ENCODE data around the gene LTB.

The LTB gene

DNA sequence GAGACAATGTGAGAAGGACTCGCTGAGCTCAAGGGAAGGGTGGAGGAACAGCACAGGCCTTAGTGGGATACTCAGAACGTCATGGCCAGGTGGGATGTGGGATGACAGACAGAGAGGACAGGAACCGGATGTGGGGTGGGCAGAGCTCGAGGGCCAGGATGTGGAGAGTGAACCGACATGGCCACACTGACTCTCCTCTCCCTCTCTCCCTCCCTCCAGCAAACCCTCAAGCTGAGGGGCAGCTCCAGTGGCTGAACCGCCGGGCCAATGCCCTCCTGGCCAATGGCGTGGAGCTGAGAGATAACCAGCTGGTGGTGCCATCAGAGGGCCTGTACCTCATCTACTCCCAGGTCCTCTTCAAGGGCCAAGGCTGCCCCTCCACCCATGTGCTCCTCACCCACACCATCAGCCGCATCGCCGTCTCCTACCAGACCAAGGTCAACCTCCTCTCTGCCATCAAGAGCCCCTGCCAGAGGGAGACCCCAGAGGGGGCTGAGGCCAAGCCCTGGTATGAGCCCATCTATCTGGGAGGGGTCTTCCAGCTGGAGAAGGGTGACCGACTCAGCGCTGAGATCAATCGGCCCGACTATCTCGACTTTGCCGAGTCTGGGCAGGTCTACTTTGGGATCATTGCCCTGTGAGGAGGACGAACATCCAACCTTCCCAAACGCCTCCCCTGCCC, 5.2 kb downstream of the LTB start:
- no peak for DNase-seq (ENCODE audit: low read depth)

DNA sequence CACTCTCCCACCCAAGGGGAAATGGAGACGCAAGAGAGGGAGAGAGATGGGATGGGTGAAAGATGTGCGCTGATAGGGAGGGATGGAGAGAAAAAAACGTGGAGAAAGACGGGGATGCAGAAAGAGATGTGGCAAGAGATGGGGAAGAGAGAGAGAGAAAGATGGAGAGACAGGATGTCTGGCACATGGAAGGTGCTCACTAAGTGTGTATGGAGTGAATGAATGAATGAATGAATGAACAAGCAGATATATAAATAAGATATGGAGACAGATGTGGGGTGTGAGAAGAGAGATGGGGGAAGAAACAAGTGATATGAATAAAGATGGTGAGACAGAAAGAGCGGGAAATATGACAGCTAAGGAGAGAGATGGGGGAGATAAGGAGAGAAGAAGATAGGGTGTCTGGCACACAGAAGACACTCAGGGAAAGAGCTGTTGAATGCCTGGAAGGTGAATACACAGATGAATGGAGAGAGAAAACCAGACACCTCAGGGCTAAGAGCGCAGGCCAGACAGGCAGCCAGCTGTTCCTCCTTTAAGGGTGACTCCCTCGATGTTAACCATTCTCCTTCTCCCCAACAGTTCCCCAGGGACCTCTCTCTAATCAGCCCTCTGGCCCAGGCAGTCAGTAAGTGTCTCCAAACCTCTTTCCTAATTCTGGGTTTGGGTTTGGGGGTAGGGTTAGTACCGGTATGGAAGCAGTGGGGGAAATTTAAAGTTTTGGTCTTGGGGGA, 6.1 kb downstream of the LTB start:
- DNase-seq (ENCODE audit: low read depth): no peak

DNA sequence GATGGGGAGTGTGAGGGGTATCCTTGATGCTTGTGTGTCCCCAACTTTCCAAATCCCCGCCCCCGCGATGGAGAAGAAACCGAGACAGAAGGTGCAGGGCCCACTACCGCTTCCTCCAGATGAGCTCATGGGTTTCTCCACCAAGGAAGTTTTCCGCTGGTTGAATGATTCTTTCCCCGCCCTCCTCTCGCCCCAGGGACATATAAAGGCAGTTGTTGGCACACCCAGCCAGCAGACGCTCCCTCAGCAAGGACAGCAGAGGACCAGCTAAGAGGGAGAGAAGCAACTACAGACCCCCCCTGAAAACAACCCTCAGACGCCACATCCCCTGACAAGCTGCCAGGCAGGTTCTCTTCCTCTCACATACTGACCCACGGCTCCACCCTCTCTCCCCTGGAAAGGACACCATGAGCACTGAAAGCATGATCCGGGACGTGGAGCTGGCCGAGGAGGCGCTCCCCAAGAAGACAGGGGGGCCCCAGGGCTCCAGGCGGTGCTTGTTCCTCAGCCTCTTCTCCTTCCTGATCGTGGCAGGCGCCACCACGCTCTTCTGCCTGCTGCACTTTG, 6.8 kb downstream of the LTB start, which contains the start of gene TNF:
Gene TNF, plus strand, starts transcription at position 231 of the 567 bp plus-strand sequence. Its CDS starts 177 bp downstream, at position 408.
- peak; percentile 71 for DNase-seq (ENCODE audit: low read depth)

DNA sequence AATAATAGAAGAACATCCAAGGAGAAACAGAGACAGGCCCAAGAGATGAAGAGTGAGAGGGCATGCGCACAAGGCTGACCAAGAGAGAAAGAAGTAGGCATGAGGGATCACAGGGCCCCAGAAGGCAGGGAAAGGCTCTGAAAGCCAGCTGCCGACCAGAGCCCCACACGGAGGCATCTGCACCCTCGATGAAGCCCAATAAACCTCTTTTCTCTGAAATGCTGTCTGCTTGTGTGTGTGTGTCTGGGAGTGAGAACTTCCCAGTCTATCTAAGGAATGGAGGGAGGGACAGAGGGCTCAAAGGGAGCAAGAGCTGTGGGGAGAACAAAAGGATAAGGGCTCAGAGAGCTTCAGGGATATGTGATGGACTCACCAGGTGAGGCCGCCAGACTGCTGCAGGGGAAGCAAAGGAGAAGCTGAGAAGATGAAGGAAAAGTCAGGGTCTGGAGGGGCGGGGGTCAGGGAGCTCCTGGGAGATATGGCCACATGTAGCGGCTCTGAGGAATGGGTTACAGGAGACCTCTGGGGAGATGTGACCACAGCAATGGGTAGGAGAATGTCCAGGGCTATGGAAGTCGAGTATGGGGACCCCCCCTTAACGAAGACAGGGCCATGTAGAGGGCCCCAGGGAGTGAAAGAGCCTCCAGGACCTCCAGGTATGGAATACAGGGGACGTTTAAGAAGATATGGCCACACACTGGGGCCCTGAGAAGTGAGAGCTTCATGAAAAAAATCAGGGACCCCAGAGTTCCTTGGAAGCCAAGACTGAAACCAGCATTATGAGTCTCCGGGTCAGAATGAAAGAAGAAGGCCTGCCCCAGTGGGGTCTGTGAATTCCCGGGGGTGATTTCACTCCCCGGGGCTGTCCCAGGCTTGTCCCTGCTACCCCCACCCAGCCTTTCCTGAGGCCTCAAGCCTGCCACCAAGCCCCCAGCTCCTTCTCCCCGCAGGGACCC, 7.8 kb downstream of the LTB start:
- DNase-seq (ENCODE audit: low read depth): no peak

DNA sequence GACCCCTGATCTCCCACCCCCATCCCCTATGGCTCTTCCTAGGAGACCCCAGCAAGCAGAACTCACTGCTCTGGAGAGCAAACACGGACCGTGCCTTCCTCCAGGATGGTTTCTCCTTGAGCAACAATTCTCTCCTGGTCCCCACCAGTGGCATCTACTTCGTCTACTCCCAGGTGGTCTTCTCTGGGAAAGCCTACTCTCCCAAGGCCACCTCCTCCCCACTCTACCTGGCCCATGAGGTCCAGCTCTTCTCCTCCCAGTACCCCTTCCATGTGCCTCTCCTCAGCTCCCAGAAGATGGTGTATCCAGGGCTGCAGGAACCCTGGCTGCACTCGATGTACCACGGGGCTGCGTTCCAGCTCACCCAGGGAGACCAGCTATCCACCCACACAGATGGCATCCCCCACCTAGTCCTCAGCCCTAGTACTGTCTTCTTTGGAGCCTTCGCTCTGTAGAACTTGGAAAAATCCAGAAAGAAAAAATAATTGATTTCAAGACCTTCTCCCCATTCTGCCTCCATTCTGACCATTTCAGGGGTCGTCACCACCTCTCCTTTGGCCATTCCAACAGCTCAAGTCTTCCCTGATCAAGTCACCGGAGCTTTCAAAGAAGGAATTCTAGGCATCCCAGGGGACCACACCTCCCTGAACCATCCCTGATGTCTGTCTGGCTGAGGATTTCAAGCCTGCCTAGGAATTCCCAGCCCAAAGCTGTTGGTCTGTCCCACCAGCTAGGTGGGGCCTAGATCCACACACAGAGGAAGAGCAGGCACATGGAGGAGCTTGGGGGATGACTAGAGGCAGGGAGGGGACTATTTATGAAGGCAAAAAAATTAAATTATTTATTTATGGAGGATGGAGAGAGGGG, 8.8 kb downstream of the LTB start:
- no peak for DNase-seq (ENCODE audit: low read depth)

DNA sequence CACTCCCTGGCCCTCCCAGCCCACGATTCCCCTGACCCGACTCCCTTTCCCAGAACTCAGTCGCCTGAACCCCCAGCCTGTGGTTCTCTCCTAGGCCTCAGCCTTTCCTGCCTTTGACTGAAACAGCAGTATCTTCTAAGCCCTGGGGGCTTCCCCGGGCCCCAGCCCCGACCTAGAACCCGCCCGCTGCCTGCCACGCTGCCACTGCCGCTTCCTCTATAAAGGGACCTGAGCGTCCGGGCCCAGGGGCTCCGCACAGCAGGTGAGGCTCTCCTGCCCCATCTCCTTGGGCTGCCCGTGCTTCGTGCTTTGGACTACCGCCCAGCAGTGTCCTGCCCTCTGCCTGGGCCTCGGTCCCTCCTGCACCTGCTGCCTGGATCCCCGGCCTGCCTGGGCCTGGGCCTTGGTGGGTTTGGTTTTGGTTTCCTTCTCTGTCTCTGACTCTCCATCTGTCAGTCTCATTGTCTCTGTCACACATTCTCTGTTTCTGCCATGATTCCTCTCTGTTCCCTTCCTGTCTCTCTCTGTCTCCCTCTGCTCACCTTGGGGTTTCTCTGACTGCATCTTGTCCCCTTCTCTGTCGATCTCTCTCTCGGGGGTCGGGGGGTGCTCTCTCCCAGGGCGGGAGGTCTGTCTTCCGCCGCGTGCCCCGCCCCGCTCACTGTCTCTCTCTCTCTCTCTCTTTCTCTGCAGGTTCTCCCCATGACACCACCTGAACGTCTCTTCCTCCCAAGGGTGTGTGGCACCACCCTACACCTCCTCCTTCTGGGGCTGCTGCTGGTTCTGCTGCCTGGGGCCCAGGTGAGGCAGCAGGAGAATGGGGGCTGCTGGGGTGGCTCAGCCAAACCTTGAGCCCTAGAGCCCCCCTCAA, 9.9 kb downstream of the LTB start, which contains the start of gene LTA:
Gene LTA, plus strand, starts transcription at position 249 of the 871 bp plus-strand sequence. Its CDS starts 454 bp downstream, at position 703.
- peak; percentile 64 for DNase-seq (ENCODE audit: low read depth)

DNA sequence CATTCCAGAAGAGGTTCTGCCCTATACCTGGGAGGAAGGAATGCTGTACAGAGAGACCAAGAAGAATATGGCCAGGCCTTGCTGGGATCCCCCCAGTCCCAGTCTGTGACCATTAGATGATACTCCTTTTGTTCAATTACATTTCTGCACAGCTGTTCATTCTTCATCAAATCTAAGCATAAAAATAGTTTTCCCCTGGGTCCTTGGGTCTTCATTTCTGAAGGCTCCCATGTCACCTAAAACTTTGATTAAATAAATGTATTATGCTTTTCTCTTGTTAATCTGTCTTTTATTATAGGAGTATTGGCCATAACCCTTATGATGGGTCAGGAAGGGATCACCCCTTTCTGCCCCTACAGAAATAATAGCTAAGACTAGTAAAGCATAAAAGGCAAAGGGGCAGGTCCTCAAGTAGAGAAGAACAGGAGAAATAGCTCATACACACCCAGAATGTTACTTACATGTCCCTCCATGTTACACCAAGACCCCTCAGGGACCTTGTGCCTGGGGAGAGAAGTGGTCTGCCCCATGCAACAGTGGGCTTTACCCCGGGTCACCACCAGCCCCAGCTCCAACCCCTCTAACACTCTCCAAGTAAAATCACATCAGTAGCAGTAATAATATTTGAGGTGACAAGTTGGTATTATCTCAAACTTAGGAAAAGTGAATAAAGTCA, 12.2 kb downstream of the LTB start:
- DNase-seq (ENCODE audit: low read depth): no peak

DNA sequence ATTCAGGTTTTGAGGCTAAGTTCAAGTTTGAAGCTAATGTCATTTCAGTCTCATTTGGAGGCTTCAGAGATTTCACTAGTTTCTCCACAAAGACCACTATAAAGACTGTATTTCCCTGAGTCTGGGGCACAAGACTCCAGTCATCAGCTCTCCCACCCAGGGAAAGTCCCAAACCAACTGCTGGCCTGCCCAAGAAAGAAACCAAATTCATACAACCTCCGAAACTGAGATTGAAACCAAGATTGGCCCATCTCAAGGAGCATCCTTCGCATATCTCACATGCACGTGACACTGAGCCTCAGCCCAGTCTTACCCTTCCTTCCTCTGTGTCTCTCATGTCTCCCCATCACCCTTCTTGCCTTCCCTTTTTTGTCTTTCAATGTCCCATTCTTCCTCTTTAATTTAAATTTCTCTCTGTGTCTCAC, 13.7 kb downstream of the LTB start:
- DNase-seq (ENCODE audit: low read depth): peak; percentile 59

DNA sequence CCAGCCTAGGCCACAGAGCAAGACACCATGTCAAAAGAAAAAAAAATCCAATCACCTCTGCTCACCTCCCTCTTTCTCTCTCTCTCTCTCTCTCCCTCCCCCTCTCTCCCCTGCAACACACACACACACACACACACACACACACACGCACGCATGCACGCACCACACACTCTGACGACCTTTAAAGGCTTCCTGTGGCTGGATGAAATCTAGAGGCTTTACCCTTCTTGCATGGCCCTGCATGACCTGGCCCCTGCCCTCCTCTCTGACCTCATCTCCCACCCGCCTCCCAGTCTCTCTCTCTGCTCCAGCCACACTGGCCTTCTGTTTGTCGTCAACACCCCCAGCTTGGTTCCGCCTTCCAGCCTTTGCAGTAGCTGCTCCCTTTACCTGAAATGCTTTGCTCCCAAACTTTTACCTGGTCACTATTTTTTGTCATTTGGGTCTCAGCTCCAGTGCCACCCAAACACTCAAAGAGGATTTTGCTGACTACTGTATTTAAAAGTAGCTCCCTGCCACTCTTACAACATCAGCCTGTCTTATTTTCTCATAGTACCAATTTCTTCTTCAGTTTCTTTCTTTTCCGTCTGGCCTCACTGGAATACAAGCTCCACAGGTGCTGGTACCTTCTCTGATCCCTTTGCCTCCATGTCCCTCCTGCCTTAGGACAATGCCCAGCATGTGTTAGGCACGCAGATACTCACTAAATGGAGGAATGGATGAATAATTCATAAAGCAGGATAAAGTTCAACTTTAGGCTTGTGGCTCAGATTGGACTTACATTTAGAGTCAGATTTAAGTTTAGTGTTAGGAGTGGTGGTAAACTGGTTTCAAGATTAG, 14.5 kb downstream of the LTB start:
- no peak for DNase-seq (ENCODE audit: low read depth)

DNA sequence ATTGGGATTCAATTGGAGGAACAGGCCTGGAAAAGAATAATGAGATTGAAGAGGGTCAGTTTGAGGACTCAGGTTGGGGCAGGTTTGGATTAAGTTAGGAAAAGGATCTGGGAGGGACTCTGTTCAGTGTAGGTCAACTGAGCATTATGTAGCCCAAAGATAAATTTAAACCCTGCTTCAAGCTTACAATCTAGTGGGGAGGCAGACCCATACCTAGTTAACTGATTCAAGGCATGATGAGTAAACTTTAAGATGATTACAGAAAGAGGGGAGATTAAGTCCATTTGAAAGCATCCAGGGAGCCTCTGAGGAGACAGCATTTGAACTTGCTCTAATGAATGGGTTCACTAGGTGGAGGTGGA, 21.5 kb downstream of the LTB start:
- DNase-seq (ENCODE audit: low read depth): no peak

DNA sequence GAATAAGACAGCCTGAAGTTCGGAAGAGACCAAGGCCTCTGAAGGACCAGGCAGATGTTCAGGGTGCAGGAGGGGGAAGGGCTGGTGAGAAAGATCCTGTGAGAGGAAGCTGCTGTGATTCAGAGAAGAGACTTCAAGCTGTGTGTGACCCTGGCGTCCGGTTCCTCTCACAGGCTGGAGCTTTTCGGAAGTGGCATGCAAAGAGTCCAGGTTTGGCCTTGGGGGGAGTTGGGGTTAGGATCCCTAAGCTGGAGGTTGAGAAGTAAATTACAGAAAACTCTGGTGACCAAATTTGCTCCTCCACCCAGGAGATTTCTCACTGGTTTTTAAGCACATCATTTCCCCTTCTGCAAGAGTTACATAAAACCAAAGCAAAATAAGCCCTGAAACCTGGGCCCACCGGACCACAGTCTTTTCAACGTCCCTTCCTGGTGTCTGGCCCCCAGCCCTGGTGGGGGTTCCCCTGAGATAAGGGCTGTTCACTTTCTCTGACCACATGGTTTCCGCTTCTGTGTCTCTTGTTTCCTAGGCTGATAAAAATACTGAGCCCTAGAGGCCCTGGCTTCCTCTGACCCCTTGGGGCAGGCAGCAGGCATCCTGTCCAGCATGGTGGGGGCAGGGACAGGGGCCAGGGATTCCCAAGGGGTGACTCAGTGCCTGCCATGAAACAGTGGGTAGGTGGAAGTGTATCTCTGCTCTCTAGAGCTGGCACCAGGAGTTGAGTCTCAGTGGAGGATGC, 22.1 kb downstream of the LTB start:
- DNase-seq (ENCODE audit: low read depth): no peak

DNA sequence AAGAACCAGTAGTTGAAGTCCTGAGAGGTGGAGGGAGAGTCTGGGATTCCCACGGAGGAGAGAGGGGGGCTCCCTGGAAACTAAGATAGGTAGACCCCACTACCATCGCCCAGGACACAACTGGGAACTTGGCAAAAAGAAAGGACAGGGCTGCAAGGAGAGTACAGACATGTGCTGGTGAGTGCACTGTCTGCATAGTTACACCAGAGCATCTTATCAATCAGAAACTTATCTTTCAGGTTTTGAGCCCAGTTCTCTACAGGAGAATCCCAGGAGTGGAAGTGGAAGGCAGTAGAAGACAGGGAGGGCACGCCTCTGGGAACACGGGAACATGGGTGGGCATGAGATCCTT, 22.6 kb downstream of the LTB start:
- DNase-seq (ENCODE audit: low read depth): no peak

DNA sequence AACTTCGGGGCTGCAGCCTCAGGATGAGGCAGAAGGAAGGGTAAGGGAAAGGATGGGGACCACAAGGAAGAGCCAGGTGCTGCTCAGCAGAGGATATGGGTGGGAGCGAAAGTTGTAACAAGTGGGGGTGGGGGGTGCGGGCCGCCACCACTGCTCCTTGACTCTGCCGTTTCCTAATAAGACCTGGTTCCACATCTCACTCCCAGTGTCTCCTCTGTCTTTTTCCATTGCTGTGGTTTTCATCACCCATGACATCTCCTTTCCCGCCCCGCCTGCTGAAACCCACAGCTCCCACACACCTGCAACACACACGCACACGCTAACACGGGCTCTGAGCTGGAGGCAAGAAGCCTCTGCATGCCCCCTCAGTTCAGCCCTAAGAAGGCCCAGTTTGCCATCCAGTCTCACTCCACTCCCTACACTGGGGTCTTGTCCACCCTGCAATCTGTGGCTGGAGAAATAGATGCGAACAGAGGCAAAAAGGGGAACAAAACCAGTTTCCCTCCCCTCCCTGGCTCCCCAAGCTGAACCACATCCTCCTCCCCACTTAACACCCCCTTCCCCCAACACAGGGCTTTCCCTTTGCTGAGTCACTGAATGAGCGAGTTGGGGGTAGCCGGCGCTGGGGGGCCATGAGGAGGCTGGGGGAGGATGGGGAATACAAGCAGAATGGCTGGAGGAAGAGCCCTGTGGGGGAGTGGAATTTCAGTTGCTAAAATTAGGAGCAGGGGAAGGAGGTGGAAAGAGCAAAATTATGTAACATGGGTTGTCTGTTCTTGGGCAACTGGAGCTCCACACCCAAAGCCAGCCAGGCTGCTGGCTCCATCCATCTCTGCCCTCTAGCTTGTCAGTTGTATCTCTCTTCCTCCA, 23.4 kb downstream of the LTB start:
- DNase-seq (ENCODE audit: low read depth): peak; percentile 57

DNA sequence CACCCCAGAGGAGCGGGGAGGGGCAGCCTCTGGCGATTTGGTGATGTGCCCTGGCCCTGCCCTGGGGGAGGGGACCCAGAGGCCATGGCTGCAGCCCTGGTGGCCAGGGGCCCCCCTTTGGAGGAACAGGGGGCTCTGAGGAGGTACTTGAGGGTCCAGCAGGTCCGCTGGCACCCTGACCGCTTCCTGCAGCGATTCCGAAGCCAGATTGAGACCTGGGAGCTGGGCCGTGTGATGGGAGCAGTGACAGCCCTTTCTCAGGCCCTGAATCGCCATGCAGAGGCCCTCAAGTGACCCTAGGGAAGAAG, 24.0 kb downstream of the LTB start:
- no peak for DNase-seq (ENCODE audit: low read depth)

DNA sequence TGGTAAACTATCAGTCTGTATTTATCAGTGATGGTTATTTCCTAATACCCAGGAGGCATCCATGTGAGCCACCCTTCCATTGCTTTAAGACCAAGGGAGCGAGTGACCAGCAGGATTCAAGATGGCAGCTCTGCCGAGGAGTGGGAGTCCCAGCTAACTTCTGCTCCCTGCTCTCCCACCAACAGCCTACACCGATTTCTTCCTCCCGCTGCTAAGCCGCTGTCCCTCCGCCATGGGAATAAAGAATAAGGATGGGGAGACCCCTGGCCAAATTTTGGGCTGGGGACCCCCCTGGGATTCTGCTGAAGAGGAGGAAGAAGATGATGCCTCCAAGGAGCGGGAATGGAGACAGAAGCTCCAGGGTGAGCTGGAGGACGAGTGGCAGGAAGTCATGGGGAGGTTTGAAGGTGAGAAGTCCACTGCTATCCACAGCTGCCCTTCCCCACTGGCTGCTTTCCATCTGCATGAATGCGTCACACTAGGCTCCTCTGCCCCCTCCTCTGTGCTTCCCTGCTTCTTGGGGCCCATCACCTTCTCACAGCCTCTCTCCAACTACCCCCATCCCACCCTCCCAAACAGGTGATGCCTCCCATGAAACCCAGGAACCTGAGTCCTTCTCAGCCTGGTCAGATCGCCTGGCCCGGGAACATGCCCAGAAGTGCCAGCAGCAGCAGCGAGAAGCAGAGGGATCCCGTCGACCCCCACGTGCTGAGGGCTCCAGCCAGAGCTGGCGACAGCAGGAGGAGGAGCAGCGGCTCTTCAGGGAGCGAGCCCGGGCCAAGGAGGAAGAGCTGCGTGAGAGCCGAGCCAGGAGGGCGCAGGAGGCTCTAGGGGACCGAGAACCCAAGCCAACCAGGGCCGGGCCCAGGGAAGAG, 24.5 kb downstream of the LTB start:
- no peak for DNase-seq (ENCODE audit: low read depth)

DNA sequence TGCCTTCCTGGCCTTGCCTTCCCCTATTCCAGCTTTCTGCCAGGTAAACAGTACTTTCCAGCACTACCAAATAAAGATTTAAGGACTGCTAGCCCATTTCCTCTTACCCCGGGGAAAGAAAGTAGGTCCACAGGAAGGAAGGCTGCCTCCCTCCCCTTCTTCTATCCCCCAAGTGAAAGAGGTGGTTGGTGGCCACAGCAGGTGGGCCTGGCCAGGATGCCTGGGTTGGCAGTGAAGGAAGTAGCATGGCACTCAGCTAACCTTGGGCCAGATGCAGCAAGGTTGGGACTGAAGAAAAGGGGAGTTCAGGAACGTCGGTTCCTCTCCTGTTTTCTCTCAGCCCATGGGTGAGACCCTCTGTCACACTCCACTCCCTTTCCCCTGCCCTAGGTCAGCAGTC, 25.9 kb downstream of the LTB start:
- no peak for DNase-seq (ENCODE audit: low read depth)
